GM18526 (cell line): ENCODE measurements around the gene JPH4.

Source experiments
- POLR2A ChIP-seq: IDR thresholded peaks from 3 replicates; pipeline ENCODE4 v1.6.1; 2011; ENCODE audit not compliant: insufficient read length; ENCODE audit errors: extremely low read depth

Gene JPH4

DNA sequence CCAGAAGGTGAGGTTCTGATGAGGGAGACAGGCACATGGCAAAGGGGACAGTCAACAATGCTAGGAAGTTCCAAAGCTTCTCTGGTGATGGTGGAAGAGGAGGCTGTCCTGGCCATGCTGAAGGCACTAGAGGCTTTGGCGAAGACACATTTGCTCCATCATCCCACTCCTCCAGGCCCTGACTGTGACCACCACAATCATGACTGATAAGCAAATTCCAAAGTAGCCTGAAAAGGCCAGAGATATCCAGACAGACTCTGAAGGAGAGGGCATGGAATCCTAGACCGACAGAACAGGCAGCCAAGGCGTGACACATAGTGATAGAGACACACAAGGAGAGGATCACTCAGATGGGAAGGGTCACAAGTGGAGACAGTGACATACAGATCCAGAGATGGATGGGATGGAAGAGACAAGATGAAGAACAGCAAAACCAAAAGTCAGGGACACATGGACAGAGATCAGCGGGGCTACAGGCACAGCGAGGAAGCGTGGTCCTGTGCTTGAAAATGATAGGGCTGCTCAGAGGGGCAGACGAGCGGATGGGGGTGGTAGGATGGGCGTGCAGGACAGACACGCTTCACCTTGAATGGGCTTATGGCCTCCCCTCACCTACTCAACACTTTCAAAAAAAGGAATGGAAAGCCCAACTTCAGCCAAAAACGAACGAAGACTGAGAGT lies 28.3 kb downstream of the JPH4 start:
- no peak for TF ChIP-seq POLR2A

DNA sequence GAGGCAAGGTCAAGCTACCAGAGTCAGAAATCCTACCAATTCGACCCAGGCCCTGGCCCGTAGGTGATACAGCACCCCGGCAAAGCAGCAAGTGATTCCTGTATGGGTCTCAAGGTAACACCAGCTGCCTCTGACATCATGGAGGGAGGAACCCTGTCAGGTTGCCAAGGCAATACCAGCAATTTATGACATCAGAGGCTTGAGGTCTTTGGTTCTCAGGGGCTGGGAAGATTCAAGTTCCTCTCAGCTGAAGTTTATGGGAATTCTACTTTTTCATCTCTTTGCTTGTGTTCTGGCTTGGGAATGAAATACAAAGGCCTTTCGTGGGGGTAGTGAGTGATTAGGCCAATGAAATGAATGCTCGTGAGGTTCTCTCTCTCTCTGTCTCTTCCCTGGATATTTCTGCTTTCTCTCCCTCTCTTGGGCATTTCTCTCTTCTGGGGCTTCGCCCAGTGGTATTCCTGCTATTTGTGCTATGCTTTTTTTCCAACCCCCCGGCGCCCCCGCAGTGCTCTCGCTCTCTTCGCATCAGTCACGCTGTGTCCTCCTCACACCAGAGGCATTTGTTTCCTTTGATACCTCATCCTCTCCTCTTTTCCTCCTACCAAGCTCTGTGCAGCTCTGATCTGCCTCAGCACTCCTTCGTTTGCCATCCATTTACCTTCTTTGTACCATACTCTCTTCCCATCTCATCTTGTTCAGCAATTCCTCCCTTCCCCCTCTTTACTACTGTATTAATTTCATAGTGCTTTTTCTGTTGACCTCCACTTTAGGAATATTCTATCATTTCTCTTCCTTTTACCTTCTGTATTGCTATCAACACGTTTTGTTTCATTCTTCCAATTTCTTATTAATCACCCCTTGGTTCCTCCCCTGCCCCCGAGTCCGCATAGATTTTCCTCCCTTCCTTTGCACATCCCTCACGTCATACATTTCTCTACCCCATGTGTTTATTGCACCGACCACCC lies 30.0 kb downstream of the JPH4 start:
- TF ChIP-seq POLR2A = no peak

DNA sequence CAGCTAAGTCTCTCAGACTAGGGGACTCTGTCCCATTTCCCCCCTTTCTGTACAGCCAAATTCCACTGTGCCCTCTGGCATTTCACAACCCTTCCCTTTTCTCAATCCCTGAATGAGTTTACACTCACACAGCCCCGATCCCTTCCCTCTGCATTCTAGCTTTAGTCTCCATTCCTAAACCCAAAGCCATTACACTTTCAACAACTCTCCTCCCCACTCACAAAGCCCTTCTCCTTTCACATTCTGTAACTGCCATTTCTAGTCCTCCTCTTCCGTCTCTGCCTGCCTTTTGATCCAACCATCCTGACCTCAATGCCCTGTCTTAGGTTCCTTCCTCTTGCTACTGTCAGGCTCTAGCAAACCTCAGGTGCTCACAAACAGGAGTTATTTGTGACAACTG lies 30.7 kb downstream of the JPH4 start:
- no peak for TF ChIP-seq POLR2A

DNA sequence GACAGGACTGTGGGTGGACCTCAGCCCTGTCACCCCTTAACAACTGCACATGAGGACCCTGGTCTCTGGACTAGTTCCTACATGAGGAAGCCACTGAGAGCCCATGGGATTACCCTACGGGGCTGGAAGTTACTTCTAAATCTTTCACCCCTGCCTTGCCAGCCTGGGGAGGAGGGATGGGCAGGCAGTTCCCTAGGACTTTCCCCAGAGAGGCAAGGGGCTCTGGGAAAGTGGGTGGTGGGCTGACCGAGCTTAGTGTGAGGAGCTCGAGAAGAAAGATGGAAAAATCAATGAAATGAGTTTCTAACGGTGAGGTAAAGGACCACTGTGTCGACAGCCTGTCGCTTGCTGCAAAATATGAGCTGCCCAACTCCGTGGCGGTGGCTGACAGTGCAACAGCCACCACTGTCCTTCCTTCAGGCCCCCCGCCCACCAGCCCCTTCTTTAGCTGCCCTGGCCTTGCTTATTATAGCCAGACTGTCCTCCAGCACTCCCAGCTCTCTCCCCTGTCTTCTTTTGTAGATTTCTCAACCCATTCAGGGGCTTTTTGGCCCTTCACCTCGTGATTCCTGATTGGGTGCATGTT lies 32.0 kb downstream of the JPH4 start:
- no peak for TF ChIP-seq POLR2A

DNA sequence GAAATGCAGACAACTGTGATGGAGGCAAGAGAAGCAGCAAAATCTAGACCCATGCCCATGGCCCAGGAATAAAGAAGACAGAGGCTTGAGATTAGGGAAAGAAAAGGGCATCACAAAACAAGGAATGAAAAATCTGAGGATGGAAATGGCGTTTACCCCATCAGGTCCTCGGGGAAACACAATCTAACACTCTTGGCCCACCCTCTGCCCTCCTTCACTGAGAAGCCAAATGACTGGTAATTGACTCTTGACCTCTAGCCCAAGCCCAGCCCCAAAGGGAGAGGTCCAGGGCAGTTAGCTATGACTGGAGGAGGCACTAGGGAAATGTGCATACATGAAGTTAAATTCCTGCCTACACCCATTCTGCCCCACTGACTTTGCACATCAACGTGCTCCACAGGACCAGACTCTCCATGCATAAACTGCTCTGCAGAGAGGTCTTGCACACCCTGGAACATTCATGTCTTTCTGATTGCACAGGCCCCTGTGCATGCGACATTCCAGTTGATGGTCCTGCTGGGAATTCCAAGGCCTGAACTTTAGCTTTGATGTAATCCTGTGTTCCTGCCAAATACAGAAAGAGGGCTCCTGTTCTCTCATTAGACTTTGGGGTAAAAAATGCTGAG lies 32.7 kb downstream of the JPH4 start:
- TF ChIP-seq POLR2A = no peak

DNA sequence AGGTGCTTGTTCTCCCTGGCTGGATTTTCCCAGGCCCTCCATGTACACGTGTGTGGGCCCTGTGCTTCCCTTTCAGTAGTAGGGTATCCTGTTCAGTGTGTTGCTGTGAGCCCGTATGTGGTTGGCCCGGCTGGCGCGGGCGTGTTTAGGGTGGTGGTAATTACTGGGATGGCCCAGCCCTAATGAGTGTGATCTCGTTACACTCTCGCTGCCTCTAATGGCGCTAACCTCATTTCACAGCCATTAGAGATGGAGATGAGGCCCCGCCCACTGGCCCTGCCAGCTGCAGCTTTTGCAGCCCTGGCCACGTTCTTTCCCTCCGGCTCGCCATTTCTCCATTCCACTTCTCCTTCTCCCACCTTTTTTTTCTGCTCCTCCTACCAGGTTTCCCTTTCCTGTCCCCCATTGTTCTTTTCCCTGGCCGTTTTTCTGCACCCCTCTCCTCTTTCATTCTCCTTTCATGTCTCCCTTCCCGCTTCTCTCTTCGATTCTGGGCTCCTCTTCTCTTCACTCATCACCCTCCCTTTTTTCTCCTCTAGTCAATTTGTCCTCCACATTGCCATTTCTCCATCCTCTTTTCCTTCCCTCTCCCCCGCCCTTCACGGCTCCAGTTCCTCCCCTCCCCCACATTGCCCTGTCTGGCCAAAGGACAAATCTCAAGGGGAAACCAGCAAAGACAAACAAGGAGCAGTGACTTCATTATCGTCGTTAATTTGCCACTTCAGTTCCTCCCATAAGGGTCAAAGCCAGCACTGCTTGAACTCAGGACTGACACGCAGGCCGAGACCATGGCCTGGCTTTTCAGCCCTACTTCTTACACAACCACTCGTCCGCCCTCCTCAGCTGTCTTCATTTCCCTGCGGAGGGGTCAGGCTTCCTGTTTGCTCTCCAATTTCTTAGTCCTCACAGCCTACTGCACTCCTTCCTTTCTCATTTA lies 33.8 kb downstream of the JPH4 start:
- no peak for TF ChIP-seq POLR2A

DNA sequence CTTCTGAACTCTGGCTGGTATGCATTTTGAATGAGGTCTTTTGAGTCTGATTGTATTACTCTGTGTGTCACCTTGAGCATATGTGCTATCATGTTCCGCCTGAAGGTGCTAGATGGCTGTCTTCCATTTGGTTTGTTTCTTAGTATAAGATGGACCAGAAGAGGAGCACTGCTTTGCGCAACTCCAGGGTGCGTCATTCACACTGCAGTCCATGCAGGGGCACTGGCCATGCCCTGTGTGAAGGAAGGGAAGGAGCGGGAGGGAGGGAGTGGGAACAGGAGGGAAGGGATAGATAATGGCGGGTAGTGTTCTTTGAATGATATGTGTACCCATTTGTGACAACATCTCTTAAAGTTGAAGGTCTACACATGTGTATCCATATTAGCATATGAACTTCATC lies 35.2 kb downstream of the JPH4 start:
- no peak for TF ChIP-seq POLR2A

DNA sequence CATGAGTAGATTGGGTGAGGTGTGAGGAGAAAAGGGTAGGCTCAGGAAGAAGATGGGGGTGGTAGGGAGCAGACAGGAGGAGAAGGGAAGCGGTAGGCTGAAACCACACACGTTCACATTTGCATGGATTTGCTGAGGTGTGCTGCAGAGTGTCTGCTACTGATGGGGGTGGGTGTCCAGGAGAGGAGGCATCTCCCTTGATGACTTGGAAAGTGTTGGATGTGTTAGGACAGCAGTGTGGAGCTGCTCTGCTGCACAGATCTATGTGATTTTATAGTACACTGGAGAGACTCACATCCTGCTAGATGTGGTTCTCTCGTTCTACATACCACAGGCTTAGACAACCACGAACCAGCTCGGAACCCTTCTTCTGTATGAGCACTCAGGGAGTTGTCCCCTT lies 36.3 kb downstream of the JPH4 start:
- no peak for TF ChIP-seq POLR2A

DNA sequence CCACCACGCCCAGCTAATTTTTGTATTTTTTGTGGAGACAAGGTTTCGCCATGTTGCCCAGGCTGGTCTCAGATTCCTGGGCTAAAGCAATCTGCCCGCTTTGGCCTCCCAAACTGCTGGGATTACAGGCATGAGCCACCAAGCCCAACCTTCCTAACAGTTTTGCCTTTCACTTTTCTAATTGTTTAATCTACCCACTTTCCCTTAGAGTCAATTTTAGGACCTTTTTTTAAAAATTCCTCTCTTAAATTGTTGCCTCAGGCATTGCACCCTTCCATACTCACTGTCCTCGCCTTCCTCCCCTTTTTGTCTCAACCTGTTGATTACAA lies 38.5 kb downstream of the JPH4 start:
- TF ChIP-seq POLR2A = no peak

DNA sequence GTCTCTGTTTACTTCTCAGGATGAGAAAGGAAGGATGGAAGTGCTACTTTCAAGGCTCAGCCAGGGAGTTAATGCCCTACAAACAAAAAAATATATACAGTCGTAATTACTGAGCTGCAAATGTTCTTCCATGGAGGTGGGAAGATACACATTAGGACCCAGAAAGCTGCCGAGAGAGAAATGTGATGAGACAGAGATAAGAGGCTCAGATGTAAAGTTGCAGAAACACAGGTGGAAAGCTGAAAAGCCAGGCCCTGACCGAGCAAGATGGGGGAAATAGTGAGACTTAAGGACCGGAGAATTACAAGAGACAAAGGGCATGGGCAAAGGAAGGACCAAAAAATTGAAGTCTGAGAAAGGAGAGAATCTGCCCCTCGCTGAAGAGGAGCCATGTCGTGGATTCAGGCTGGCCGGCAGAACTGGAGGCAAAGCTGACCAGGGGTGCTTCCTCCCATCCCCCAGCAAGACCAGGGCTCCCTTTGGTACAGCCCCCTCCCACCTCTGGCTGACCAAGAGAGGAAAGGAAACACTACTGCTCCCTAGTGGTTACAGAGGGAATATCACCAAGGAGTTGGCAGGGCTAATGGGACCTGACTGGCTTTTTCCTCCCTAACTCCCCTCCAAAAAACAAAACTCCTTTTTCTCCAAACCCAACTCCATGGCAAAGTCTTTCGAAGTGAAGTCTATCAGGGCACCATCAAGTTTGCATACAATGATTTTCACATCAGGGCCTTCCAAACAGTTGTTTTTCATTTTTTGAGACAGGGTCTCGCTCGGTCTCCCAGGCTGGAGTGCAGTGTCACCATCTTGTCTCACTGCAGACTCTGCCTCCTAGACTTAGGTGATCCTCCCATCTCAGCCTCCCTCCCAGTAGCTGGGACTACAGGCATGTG lies 39.1 kb downstream of the JPH4 start:
- no peak for TF ChIP-seq POLR2A

DNA sequence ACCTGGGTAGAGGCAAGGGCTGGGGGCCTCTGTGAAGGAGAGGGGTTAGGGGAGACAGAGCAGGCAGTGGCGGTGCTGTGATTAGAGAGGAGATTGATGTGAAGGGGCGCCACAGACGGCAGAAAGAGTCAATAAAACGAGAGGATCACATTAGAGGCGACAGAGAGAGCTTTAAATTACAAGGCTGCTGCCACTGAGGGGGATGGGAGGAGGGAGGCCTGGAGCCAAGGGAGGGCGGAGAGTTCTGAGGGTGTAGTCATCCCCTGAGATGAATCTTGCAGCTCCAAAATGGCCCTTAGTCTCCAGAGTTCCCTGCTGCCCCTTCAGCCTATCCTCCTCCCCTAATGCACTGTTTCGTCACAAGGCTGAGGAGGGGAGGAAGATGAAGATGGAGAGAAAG lies 39.8 kb downstream of the JPH4 start:
- TF ChIP-seq POLR2A = no peak

DNA sequence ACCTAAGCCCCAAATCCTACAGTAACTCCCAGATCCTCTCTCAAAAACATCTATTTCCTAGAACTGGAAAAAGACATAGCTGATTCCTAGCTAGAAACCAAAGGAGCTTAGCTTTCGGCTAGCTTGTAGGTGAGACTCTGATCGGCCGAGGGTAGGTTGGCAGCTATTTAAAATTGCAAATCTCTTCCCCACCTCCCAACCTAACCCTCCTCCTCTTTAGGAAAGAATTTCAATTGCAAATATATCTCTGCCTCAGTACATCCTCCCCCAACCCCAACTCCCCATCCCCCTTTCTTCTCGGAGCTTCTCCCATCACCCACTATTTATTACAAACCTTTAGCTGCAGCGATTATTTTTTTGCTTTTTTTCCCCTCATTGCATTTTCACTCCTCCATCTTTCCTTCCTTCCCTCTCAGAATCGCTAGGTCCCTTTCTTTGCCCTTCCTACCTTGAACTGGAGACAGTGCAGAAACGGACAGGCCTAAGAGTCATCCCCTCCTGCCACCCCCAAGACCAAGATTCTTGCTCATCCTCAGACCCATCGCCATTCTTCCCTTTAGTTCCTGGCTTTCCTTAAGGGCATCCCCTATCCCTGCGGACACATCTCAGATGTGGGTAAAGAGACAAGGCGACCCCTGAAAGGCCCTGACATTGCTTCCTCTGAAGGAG lies 40.4 kb downstream of the JPH4 start:
- TF ChIP-seq POLR2A = no peak

DNA sequence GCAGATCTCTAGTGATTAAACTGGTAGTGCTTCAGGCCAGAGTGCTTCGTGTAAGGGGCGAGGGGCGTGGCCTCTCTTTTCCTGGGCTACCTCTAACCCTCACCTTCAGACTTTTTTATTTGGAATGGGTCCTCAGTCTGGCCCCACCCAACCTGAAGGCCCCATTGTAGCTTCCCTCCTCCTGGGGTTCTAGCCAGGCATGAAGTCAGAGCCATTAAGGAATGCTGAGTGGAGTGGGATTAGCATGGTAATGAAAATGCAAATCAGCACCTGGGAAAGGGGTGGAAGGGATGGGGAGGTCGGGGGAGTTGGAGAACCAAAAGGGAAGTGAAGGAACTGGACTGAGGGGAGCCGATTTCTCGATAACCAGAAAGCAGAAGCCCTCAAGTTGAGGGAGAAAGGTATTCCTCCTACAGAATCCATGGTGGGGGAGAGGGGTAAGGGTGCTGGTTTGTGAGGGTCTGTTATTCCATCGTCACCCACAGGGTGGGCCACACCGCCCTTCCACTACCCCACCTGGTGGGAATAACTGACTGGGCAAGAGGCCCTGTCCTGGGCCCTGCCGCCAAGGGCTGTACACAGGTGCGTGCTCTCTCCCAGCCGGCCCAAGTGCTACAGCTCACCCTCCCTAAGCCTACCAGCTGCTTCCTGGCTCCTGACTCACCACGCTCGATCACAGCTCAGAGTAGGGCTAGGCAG lies 41.1 kb downstream of the JPH4 start:
- no peak for TF ChIP-seq POLR2A

DNA sequence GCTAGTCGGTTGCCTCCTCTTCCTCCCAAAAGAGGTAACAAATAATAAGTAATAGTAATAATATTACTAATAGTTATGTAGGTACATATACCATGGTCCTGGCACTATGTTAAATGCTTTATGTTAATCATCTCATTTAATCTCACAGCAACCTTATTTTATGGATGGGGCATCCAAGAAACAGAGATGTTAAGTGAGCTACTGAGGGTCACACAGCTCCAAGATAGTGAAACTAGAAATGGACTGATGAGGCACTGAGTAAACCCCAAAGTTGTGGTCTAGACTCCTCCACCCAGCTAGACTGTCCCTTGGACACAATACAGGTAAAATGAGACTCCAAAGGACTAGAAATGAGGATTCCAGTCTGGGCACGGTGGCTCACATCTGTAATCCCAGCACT lies 42.1 kb downstream of the JPH4 start:
- TF ChIP-seq POLR2A = no peak
